Uterus (tissue), 2 donors: ENCODE results near the gene RAB11FIP3.

Experiments
- POLR2A ChIP-seq, 2 donors: fragments of 450-650 bp; IDR thresholded peaks; one replicate each; pipeline ENCODE4 v1.6.1; 2016; ENCODE audit warnings: antibody characterized with exemption in 2 of 2, mild to moderate bottlenecking in 1 of 2, moderate library complexity in 1 of 2
- TF ChIP-seq, protein P1 (sequence below), 4 experiments: fragments of 200-600 bp in 2 of 4; fragments of 450-650 bp in 2 of 4; sonication (generic) in 2 of 4; IDR thresholded peaks; one replicate each; pipeline ENCODE4 v1.5.1; 2016 to 2019; ENCODE audit warnings: antibody characterized with exemption in 4 of 4, mild to moderate bottlenecking in 2 of 4, moderate library complexity in 1 of 4

DNA sequence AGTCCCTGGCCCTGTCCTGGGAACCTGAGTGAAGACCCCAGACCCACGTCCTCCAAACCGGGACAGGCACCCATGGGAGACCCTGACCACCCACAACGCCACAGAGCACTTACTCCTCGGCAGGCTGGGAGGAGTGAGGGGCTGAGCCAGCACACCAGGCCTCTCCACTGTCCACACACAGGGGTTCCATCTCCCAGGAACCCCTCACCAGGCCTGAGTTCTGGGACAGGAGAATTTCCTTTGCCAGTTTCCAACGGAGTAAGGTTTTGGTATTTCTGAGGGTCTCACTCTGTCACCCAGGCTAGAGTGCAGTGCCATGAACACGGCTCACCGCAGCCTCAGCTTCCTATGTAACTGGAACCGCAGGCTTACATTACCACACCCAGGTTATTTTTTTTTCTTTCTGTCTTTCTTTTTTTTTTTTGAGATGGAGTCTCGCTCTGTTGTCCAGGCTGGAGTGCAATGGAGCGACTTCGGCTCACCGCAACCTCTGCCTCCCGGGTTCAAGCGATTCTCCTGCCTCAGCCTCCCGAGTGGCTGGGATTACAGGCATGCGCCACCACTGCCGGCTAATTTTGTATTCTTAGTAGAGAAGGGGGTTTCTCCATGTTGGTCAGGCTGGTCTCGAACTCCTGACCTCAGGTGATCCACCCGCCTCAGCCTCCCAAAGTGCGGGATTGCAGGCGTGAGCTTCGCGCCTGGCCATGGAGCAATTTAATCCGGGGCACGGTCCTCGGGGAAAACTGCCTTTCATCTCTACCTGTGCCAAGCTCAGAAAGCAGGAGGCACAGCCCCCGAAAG, 45.3 kb upstream of the RAB11FIP3 start:
- TF ChIP-seq, protein P1, sequence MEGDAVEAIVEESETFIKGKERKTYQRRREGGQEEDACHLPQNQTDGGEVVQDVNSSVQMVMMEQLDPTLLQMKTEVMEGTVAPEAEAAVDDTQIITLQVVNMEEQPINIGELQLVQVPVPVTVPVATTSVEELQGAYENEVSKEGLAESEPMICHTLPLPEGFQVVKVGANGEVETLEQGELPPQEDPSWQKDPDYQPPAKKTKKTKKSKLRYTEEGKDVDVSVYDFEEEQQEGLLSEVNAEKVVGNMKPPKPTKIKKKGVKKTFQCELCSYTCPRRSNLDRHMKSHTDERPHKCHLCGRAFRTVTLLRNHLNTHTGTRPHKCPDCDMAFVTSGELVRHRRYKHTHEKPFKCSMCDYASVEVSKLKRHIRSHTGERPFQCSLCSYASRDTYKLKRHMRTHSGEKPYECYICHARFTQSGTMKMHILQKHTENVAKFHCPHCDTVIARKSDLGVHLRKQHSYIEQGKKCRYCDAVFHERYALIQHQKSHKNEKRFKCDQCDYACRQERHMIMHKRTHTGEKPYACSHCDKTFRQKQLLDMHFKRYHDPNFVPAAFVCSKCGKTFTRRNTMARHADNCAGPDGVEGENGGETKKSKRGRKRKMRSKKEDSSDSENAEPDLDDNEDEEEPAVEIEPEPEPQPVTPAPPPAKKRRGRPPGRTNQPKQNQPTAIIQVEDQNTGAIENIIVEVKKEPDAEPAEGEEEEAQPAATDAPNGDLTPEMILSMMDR (IDR thresholded peaks at IDR 0.05), result no peak
- TF ChIP-seq POLR2A (IDR thresholded peaks at IDR 0.05), result no peak
